Measurements from ENCODE around the gene ADGRV1. TPM values are rescaled to one million over a fixed set of nuclear protein-coding genes. Genes with fewer than 3 reads are reported as not detected.
"Not testable (repeated sequence)": the region's sequence is repeated elsewhere in the genome, so short reads cannot be mapped to it uniquely, and the experiment has no call there.

ADGRV1 gene
- total RNA-seq, 1 donor, result 0.94 TPM

DNA sequence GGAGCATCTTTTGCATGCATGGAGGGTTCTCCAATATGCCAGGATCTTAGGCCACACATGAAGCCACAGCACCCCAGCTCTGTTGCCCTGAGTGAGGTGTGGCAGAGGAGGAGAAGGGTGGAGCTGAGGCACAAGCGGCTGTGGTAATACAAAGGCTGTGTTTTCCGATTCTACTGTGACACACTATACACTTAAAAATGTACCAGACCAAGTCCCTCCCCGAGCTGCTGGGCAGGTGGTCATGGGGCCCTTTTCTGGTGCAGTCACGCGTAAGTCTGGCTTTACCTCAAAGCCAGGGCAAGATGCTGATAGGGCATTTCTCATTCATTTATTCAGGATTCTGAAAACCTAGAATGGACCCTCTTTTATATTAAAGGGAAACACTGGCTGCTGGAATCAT lies 3.7 kb downstream of the ADGRV1 start:
- no peaks in the 10 kb centered on the region for H3K9me3 ChIP-seq (ENCODE audit: low read depth, low read length)
- no peak overlapping the region for H3K4me3 ChIP-seq (ENCODE audit: low read length)
- H3K4me1 ChIP-seq (ENCODE audit: insufficient read depth, low read length), result peaks cover 10% of the 10 kb centered on the region
- peaks cover 43% of the 10 kb centered on the region for H3K27me3 ChIP-seq (ENCODE audit: insufficient read depth, low read length)

GRCh38 chr5:90563108-90563507 lies 4.5 kb downstream of the ADGRV1 start:
- H3K27me3 ChIP-seq (ENCODE audit: insufficient read depth, low read length), result peaks cover 35% of the 10 kb centered on the region
- peaks cover 10% of the 10 kb centered on the region for H3K4me1 ChIP-seq (ENCODE audit: insufficient read depth, low read length)
- no peaks in the 10 kb centered on the region for H3K9me3 ChIP-seq (ENCODE audit: low read depth, low read length)
- no peak overlapping the region for H3K4me3 ChIP-seq (ENCODE audit: low read length)

DNA sequence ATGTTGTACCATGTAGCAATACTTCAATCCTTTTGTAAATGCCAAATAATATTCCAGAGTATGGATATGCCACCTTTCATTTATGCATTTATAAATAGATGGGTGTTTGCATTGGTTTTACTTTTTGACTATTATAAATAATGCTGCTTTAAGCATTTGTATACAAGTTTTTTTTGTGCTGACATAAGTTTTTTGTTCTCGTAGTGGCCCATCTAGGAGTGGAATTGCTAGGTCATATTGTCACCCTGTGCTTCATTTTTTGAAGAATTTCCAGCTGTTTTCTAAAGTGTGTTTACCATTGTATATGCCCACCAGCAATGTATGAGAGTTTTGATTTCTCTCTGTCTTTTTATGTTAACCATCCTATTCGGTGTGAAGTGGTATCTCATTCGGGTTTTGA lies 6.9 kb downstream of the ADGRV1 start:
- peaks cover 12% of the 10 kb centered on the region for H3K27me3 ChIP-seq (ENCODE audit: insufficient read depth, low read length)
- no peak overlapping the region for H3K4me3 ChIP-seq (ENCODE audit: low read length)
- no peaks in the 10 kb centered on the region for H3K4me1 ChIP-seq (ENCODE audit: insufficient read depth, low read length)
- H3K9me3 ChIP-seq (ENCODE audit: low read depth, low read length), result no peaks in the 10 kb centered on the region

GRCh38 chr5:90569084-90569483 lies 10.5 kb downstream of the ADGRV1 start:
- Histone ChIP-seq H3K4me3 (ENCODE audit: low read length) (no peak overlapping the region), H3K4me1 (ENCODE audit: insufficient read depth, low read length) (no peaks in the 10 kb centered on the region), H3K27me3 (ENCODE audit: insufficient read depth, low read length) (peaks cover 6% of the 10 kb centered on the region), H3K9me3 (ENCODE audit: low read depth, low read length) (no peaks in the 10 kb centered on the region)

DNA sequence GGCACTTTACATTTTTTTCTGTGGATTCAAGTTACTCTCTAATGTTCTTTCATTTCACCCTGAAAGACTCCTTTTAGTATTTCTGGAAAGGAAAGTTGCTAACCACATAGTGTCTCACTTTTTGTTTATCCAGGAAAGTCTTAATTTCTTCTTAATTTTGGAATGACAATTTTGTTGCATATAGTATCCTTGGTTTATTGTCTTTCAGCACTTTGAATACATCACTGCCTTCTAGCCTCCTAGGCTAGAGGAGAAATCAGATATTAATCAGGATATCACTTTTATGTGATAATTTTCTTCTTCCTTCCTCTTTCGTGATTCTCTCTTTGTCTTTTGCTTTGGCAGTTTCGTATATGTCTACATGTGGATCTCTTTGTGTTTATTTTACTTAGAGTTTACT lies 11.4 kb downstream of the ADGRV1 start:
- Histone ChIP-seq H3K4me3 (ENCODE audit: low read length) (no peak overlapping the region), H3K9me3 (ENCODE audit: low read depth, low read length) (no peaks in the 10 kb centered on the region), H3K27me3 (ENCODE audit: insufficient read depth, low read length) (peaks cover 6% of the 10 kb centered on the region), H3K4me1 (ENCODE audit: insufficient read depth, low read length) (no peaks in the 10 kb centered on the region)

- Histone ChIP-seq H3K9me3 (ENCODE audit: low read depth, low read length) (no peaks in the 10 kb centered on the region), H3K4me1 (ENCODE audit: insufficient read depth, low read length) (no peaks in the 10 kb centered on the region), H3K4me3 (ENCODE audit: low read length) (no peak overlapping the region), H3K27me3 (ENCODE audit: insufficient read depth, low read length) (peaks cover 6% of the 10 kb centered on the region)
Observed at GRCh38 chr5:90571147-90571773, 12.7 kb downstream of the ADGRV1 start.

DNA sequence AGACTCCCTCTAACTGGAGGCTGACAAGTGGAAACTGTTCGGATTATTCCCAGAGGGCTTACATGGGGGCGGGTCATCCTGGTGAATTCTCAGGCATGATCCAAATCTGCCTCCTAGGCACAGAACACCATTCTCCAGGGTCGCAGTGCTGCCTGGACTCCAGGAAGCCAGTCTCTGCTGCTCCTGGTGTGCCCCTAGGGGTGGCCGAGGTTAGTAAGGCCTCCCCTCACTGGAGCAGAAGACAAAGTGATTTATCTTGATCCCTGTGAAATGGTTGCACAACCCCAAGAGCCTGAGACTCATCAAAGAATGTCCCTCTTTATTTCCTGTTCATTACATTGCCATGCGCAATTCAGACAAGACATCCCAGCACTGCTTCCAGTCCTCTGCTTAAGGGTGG lies 17.1 kb downstream of the ADGRV1 start:
- peaks cover 6% of the 10 kb centered on the region for H3K27me3 ChIP-seq (ENCODE audit: insufficient read depth, low read length)
- H3K4me3 ChIP-seq (ENCODE audit: low read length), result no peak overlapping the region
- no peaks in the 10 kb centered on the region for H3K4me1 ChIP-seq (ENCODE audit: insufficient read depth, low read length)
- H3K9me3 ChIP-seq (ENCODE audit: low read depth, low read length), result no peaks in the 10 kb centered on the region

- not testable (repeated sequence) for H3K4me1 ChIP-seq (ENCODE audit: insufficient read depth, low read length); H3K27me3 ChIP-seq (ENCODE audit: insufficient read depth, low read length); H3K9me3 ChIP-seq (ENCODE audit: low read depth, low read length); H3K4me3 ChIP-seq (ENCODE audit: low read length)
Observed at GRCh38 chr5:90576566-90576965, 18.0 kb downstream of the ADGRV1 start.

DNA sequence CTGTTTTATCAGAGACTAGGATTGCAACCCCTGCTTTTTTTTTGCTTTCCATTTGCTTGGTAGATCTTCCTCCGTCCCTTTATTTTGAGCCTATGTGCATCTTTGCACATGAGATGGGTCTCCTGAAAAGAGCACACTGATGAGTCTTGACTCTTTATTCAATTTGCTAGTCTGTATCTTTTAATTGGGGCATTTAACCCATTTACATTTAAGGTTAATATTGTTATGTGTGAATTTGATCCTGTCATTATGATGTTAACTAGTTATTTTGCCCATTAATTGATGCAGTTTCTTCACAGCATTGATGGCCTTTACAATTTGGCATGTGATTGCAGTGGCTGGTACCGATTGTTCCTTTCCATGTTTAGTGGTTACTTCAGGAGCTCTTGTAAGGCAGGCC lies 21.3 kb downstream of the ADGRV1 start:
- H3K4me3 ChIP-seq (ENCODE audit: low read length); H3K27me3 ChIP-seq (ENCODE audit: insufficient read depth, low read length); H3K9me3 ChIP-seq (ENCODE audit: low read depth, low read length); H3K4me1 ChIP-seq (ENCODE audit: insufficient read depth, low read length): not testable (repeated sequence)

DNA sequence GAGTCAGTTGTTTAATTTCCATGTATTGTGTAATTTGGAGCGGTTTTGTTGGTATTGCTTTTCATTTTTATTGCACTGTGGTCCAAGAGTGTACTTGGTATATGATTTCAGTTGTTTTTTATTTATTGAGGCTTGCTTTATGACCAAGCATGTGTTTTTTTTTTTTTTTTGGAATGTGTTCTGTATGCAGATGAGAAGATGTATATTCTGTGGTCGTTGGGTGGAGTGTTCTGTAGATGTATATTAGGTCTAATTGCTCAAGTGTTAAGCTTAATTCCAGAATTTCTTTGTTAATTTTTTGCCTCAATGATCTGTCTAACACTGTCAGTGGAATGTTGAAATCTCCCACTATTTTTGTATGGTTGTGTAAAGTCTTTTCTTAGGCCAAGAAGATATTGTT lies 23.4 kb downstream of the ADGRV1 start:
- Histone ChIP-seq H3K27me3 (ENCODE audit: insufficient read depth, low read length) (peaks cover 4% of the 10 kb centered on the region), H3K4me1 (ENCODE audit: insufficient read depth, low read length) (no peaks in the 10 kb centered on the region), H3K4me3 (ENCODE audit: low read length) (no peak overlapping the region), H3K9me3 (ENCODE audit: low read depth, low read length) (no peaks in the 10 kb centered on the region)

DNA sequence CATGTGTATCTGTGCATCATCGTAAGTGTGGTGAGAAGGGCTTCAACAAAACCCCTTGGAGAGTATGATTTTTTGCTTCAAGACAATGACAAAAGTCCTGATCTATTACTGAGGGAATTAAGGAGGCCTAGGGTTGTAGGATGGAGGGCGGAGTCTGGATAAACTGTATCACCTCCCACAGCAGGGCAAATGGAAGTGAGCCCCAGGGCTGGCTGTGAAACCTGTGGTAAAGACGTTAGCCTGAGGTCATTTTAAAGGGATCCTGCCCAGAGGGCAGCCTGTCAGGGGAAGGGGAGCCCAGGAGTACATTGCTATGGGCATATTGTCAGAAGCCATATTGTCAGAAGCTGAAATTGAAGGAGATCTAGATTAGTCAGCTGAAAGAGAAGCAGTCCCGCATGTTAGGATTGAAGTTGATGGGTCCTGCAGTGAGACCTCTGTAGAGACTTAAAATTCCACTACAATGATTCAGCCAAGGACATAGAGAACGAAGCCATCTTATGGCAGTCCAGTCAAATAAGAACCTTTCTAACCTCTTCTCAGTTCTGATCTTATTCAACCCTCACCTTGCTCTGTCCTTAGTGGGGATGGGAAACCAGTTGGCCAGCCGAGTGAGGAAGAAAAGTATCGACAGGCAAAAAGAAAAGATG lies 26.9 kb downstream of the ADGRV1 start:
- Histone ChIP-seq H3K4me3 (ENCODE audit: low read length) (no peak overlapping the region), H3K4me1 (ENCODE audit: insufficient read depth, low read length) (no peaks in the 10 kb centered on the region), H3K27me3 (ENCODE audit: insufficient read depth, low read length) (peaks cover 4% of the 10 kb centered on the region), H3K9me3 (ENCODE audit: low read depth, low read length) (no peaks in the 10 kb centered on the region)

DNA sequence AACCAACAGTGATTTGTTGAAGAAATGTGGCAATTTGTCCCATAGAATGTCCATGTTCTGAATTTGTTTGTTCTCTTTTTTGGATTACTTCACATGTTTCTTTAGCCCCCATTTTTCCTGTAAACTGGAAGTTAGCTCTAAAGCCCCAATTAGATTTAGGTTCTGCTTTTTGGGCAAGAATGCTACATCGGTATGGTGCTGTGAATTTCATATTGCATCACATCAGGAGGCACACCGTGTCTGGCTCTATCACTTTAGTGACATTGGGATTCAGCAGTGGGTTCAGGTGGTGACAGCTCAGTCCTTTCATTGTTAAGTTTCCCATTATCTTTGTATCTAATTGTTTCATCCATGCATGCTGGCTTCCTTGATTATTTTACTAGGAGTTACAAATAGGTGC lies 27.9 kb downstream of the ADGRV1 start:
- Histone ChIP-seq H3K4me1 (ENCODE audit: insufficient read depth, low read length) (no peaks in the 10 kb centered on the region), H3K27me3 (ENCODE audit: insufficient read depth, low read length) (peaks cover 4% of the 10 kb centered on the region), H3K4me3 (ENCODE audit: low read length) (no peak overlapping the region), H3K9me3 (ENCODE audit: low read depth, low read length) (no peaks in the 10 kb centered on the region)

DNA sequence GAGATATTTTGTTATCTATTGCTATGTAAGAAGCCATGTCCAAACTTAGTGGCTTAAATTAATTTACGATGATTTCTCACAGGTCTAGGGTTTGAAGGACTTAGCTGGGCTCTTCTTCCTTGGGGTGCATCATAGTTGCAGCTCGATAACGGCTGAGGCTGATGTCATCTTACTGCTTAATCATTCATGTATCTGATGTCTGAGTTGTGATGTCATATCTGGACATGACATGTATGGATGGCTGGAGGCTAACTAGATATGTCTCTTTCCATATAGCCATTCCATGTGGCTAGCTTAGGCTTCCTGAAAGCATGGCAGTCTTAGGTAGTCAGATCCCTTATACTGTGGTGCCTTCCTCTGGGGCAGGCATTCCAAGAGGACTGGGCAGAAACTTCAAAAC lies 31.6 kb downstream of the ADGRV1 start:
- no peaks in the 10 kb centered on the region for H3K27me3 ChIP-seq (ENCODE audit: insufficient read depth, low read length)
- no peak overlapping the region for H3K4me3 ChIP-seq (ENCODE audit: low read length)
- no peaks in the 10 kb centered on the region for H3K9me3 ChIP-seq (ENCODE audit: low read depth, low read length)
- H3K4me1 ChIP-seq (ENCODE audit: insufficient read depth, low read length), result no peaks in the 10 kb centered on the region

- H3K27me3 ChIP-seq (ENCODE audit: insufficient read depth, low read length); H3K4me1 ChIP-seq (ENCODE audit: insufficient read depth, low read length); H3K9me3 ChIP-seq (ENCODE audit: low read depth, low read length); H3K4me3 ChIP-seq (ENCODE audit: low read length): not testable (repeated sequence)
Observed at GRCh38 chr5:90593083-90593482, 34.5 kb downstream of the ADGRV1 start.

- not testable (repeated sequence) for H3K9me3 ChIP-seq (ENCODE audit: low read depth, low read length); H3K4me1 ChIP-seq (ENCODE audit: insufficient read depth, low read length); H3K4me3 ChIP-seq (ENCODE audit: low read length); H3K27me3 ChIP-seq (ENCODE audit: insufficient read depth, low read length)
Observed at GRCh38 chr5:90595766-90596165, 37.2 kb downstream of the ADGRV1 start.

DNA sequence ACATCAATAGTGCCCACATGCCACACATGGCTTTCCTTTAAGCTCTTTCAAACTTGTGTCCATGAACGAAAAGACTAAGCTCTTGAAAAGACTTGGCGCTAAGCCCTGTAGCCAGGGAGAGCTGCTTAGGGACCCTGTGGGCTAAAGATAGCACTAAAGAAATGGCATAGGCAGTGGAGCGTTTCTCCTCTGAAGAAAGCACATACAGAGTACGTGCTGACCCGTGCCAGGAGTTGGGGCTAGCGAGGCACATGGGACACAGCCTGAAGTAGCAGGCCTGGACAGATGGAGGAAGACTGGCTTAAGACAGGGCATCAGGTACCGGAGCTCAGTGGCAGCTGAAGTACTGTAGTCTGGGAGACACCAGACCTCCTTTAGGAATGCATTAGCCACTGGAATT lies 39.7 kb downstream of the ADGRV1 start:
- H3K9me3 ChIP-seq (ENCODE audit: low read depth, low read length), result no peaks in the 10 kb centered on the region
- H3K27me3 ChIP-seq (ENCODE audit: insufficient read depth, low read length), result no peaks in the 10 kb centered on the region
- no peak overlapping the region for H3K4me3 ChIP-seq (ENCODE audit: low read length)
- no peaks in the 10 kb centered on the region for H3K4me1 ChIP-seq (ENCODE audit: insufficient read depth, low read length)

Measured in mononuclear cell (primary cell).